Dermis blood vessel endothelial cell (primary cell): Measurements from ENCODE around the gene TBC1D22A. TPM values are rescaled to one million over a fixed set of nuclear protein-coding genes. Genes with fewer than 3 reads are reported as not detected.

Source experiments
- DNase-seq: peaks from one replicate; pipeline ENCODE4 v3.0.0; 2010
- total RNA-seq: library from RNA; depleted of rRNA; stranded (reverse); fragments of >200 nt; gene quantifications from 2 replicates; pipeline ENCODE4 v1.2.3, GENCODE V29; 2014

TBC1D22A gene
- total RNA-seq, 1 donor from 2014 or later, result 19.4 TPM

- no peak for DNase-seq
These were observed 288.1 kb downstream of the TBC1D22A start for GRCh38 chr22:47050401-47051051.

DNA sequence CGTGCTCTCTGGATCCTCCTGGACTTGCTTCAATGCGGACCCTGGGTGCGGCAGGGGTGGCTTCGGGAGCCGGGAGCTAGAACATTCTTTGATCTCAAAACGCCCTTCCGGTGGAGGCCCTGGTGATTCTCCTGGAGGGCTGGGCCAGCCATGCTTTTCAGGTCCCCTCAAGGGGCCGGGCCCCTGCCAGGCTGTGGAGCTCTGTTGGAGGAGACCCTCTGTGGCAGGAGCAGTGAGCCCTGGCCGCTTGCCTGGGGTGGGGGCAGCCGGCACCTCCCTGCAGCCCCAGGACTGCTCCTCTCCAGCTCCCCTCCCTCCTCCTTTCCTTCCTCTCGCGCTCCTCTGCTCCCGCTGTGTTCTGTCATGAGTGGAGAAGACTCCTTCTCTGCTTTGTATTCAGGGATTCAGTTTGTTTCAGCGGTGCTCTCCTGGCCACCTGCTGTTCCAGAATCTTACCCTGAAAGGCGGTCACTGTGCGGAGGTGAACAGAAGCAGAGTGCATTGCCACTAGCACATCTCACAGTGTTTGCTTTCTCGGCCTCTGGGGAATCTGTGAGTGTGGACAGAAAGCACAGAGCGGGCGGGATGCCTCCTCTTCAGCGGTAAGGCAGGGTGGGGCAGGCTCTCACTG lies 289.1 kb downstream of the TBC1D22A start:
- no peak for DNase-seq

DNA sequence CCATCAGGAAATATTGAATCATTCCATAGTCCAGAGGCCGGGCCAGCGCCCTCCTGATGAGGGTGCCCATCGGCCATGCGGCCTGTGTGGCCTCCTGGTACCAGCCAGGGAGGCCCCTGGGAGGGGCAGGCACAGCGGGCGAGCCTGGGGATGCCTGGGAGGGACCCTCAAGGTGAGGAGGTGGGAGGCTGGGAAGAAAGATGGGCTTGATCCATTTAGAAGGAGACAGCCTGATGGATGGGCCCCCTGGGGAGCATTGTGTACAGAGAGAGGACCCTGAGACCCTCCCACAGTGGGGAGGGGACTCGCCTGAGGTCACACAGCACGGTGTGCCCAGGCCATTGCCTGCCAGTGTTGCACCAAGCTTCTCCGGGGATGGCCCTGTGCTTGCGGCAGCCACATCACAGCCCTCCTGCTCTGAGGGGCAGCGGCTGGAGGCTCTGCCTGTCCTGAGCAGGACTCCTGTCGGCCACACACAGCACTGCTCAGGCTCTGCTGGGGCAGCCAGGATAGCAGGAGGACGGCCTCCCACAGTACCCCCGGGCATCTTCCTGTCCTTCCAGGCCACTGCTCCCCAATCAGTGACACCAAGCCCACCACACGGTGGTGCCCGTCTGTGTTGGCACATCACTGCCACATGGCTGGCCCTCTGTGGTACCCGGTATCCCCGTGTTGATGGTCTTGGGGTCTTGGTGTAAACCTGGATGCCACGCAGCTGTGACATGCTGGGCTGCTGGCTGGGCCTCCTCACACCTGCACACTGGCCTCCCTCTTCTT lies 290.0 kb downstream of the TBC1D22A start:
- DNase-seq, result no peak

DNA sequence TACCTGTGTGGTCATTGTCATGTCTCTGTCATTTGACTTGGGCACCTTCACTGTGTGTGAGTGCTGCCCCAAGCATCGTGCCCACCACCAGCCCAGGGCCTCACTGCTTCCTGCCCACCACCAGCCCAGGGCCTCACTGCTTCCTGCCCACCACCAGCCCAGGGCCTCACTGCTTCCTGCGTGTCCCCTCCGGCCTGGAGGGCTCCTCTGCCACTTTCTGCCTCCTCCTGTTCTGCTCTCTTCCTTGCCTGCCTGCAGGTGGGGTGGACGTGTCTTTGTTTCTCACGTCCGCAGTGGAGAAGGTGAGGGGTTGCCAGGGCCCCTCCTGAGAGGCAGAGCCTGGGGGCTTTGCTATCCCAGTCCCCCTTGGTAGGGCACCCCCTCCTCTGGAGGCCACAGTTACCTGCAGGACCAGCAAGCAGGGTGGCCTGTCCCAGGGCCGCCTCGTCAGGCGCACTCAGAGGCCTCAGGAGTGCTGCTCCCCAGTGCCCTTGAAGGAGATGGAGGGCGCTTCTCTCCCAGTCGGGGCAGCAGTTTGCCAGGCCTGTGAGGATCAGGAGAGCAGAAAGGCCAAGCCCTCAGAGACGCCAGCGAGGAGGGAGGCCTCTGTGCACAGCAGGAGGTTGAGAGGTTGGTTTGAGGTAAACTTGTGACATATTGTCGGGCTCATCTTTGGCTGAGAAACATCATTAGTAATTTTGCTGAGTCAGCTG lies 290.7 kb downstream of the TBC1D22A start:
- DNase-seq, result no peak

DNA sequence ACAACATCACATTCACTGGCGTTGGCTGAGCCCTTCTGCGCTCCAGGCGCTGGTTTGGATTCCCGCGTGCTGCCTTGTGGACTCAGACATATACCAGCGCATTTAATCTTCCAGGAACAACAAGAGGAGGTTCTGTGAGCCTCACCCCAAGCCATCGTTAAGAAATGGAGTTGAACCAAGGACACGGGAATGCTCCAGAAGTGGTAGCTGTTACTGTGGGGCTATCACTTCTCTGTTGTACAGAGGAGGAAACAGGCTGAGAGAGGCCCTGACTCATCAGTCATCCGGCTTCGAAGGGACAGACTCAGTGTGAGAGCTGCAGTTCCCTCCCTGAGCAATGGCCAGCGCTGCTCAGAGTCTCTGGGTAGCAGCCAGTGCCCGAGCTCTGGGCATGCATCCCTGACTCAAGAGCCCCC lies 291.3 kb downstream of the TBC1D22A start:
- peak; percentile 81 for DNase-seq

- DNase-seq, result no peak
These were observed 292.0 kb downstream of the TBC1D22A start for GRCh38 chr22:47054231-47055072.

DNA sequence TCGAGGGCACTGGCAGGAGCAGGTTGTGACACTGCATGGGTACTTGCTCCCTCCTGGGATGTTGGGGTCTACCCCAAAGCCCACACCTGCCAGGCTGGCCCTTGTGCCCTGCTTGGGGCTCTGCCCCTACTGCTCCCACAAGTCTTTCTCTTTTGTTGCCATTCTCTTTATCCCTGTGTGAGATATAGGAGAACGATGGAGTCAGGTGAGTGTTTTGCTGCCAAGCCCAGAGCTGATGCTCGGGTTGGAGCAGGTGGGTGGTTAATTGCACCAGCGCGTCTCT lies 292.6 kb downstream of the TBC1D22A start:
- DNase-seq, result no peak

- no peak for DNase-seq
These were observed 293.0 kb downstream of the TBC1D22A start for GRCh38 chr22:47055461-47055860.

- no peak for DNase-seq
These were observed 293.5 kb downstream of the TBC1D22A start for GRCh38 chr22:47055921-47056320.

- no peak for DNase-seq
These were observed 293.9 kb downstream of the TBC1D22A start for GRCh38 chr22:47056361-47056760.

GRCh38 chr22:47056776-47057470 lies 294.5 kb downstream of the TBC1D22A start:
- no peak for DNase-seq

- no peak for DNase-seq
These were observed 295.6 kb downstream of the TBC1D22A start for GRCh38 chr22:47057916-47058585.

GRCh38 chr22:47059076-47059475 lies 296.6 kb downstream of the TBC1D22A start:
- DNase-seq, result no peak

DNA sequence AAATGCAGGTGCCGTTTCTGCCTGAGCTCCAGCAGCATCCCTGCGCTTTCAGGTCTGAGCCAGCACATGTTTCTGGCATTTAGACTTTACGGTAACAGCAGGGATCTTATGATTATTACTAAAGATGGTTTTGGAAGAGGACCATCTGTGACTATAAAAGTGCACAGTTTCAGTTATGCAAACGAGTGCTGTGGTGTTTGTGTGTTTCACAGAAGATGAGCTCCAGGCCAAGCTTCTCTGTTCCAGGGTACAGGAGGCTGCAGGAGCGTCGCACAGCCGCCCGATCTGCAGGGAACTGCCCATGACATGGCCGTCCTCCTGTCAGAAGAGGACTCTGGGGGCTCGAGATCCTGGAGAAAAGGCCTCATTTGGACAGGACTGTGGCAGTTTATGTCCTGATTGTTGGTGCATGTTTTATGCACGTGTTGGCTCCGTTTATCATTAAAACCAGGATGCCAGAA lies 297.3 kb downstream of the TBC1D22A start:
- DNase-seq, result no peak

DNA sequence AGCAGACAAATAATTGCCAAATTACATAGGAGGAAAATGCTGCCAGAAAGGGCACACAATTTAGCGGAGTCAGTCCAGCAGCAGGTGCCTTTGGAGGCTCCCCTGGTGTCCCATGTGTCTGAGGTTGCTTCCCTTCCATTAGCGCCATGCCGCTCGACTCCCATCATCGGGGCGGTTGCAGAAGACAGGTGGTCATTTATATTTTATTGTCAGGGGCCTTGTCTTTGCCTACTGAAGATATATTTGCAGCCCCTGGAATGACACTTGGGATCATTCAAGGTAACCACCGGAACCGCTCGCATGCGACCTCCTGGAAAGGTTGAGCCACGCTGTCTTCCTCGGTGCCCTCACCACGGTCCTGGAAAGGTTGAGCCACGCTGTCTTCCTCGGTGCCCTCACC lies 298.3 kb downstream of the TBC1D22A start:
- DNase-seq, result no peak

GRCh38 chr22:47061226-47061625 lies 298.8 kb downstream of the TBC1D22A start:
- DNase-seq, result no peak

- no peak for DNase-seq
These were observed 299.7 kb downstream of the TBC1D22A start for GRCh38 chr22:47062126-47062525.

DNA sequence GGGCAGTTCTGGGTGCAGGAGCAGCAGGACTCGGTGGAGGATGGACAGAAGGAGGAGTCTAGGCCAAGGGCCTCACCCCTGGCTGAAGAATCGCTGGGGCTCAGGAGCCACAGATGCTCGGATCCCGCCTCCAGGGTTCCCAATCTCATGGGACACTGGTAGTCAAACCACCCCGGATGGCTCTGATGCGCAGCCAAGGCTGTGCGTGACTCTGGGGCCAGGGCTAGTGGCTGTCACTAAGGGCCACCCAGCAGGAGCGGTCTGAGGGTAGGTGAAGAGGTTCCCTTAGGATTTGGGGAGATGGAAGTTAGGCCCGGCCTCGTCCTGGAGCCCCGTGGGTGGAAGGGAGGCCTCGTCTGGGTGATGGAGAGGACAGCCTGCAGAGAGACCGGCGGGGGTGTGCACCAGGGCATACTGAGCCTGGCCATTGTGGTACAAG lies 300.6 kb downstream of the TBC1D22A start:
- DNase-seq, result no peak

DNA sequence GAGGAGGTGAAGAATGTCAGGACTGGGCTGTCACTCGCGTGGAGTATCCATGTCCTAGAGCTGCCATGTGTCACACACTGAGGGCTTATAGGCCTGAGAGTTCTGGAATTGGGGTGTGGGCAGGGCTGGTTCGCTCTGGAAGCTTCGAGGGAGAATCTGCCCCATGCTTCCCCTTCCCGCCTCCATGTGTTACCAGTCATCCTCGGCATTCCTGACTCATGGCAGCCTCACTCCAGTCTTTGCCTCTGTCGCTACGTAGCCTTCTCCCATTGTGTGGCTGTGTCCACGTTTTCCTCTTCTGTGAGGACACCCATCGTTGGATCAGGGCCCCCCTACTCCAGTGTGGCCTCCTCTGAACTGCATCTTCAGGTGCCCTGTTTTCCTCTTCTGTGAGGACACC lies 301.2 kb downstream of the TBC1D22A start:
- DNase-seq, result no peak

DNA sequence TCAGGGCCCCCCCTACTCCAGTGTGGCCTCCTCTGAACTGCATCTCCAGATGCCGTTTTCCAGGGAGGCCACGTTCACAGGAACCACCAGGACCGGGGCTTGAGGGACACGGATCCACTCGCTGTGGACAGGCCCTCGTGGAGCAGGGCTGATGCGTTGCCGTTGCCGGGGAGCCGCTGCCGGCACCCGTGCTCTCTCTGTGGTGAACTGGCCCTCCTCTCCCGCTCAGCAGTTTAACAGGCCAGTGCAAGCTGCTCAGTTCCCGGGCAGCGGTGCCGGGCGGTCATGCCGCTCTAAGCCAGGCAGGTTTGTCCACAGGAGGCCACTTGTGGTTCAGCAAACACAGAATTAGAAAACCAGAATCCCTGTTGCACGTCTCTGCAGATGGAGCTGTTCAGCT lies 301.6 kb downstream of the TBC1D22A start:
- DNase-seq, result no peak

DNA sequence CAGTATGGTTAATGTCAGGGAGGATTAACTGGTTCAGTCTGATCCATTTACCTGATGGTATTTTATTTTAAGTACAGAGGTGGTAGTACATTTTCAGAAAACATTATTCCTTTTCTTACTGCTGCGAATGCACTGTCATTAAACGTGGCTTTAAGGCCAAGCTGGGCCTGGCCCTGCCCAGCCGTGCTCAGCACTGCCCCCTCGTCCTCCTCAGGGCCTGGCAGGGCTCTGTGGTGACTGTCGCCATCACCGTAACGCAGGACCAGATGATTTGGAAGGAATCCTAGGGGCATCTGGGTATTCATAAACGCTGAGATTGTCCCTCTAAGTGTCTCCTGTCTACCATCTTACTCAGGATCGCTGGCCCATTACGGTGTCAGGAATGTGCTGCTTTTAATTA lies 302.0 kb downstream of the TBC1D22A start:
- DNase-seq, result no peak
